Measurements from ENCODE around the gene SCLT1.

- TF ChIP-seq MAX (IDR thresholded peaks at IDR 0.05) = no peak
- TF ChIP-seq PBX3 (IDR thresholded peaks at IDR 0.05) = no peak
- no peak for TF ChIP-seq POLR2AphosphoS2 (conservative IDR thresholded peaks at IDR 0.05; ENCODE audit: low read length)
- TF ChIP-seq POLR2A (IDR thresholded peaks at IDR 0.05; ENCODE audit: low read length) = no peak
- no peak for TF ChIP-seq CTCF (IDR thresholded peaks at IDR 0.05)
Observed at GRCh38 chr4:128837198-128837597, 256.1 kb downstream of the SCLT1 start.

All from A549 (cell line).